Right atrium auricular region (tissue), 2 donors: ENCODE measurements around the gene GPNMB. TPM values are rescaled to one million over a fixed set of nuclear protein-coding genes. Genes with fewer than 3 reads are reported as not detected.
A peak's percentile ranks its signal among the peaks of the same experiment; 100 is the strongest.

Experiments
- DNase-seq: peaks from one replicate; pipeline ENCODE4 v3.0.0-alpha.2; 2019; ENCODE audit warnings: low spot score
- H3K27ac ChIP-seq, 2 donors: fragments of 200-600 bp; sonication (generic); 1 replicate in 1 of 2; 2 replicates in 1 of 2; pipeline ENCODE4 v1.5.1; 2016 to 2019
- H3K27me3 ChIP-seq, 2 donors: fragments of 200-600 bp; sonication (generic); one replicate each; pipeline versions ENCODE4 v1.5.1 to v1.6.0; 2017 to 2019
- H3K36me3 ChIP-seq: fragments of 200-600 bp; sonication (generic); one replicate; pipeline ENCODE4 v1.5.1; 2016
- H3K4me1 ChIP-seq, 2 donors: fragments of 200-600 bp; sonication (generic); one replicate each; pipeline versions ENCODE4 v1.5.1 to v1.6.0; 2017 to 2019
- H3K4me3 ChIP-seq, 2 donors: fragments of 200-600 bp; sonication (generic); 1 replicate in 1 of 2; 2 replicates in 1 of 2; pipeline ENCODE4 v1.5.1; 2017 to 2019; ENCODE audit warnings: mild to moderate bottlenecking in 1 of 2, moderate library complexity in 1 of 2
- H3K9me3 ChIP-seq, 2 donors: fragments of 200-600 bp; sonication (generic); one replicate each; pipeline ENCODE4 v1.5.1; 2019
- total RNA-seq, 2 donors: library from RNA; depleted of rRNA; stranded (reverse); fragments of >200 nt; gene quantifications; one replicate each; pipeline ENCODE4 v1.1.0, GENCODE V29; 2016
- TF ChIP-seq, protein P1 (sequence below), 2 donors: fragments of 200-600 bp; sonication (generic); IDR thresholded peaks; one replicate each; pipeline ENCODE4 v1.5.1; 2019; ENCODE audit warnings: antibody characterized with exemption in 2 of 2

The GPNMB gene
- total RNA-seq, 2 donors from 2014 or later, result 74.4 to 137 TPM

GRCh38 chr7:23249486-23249885, 2.9 kb downstream of the GPNMB start:
- TF ChIP-seq, protein P1, sequence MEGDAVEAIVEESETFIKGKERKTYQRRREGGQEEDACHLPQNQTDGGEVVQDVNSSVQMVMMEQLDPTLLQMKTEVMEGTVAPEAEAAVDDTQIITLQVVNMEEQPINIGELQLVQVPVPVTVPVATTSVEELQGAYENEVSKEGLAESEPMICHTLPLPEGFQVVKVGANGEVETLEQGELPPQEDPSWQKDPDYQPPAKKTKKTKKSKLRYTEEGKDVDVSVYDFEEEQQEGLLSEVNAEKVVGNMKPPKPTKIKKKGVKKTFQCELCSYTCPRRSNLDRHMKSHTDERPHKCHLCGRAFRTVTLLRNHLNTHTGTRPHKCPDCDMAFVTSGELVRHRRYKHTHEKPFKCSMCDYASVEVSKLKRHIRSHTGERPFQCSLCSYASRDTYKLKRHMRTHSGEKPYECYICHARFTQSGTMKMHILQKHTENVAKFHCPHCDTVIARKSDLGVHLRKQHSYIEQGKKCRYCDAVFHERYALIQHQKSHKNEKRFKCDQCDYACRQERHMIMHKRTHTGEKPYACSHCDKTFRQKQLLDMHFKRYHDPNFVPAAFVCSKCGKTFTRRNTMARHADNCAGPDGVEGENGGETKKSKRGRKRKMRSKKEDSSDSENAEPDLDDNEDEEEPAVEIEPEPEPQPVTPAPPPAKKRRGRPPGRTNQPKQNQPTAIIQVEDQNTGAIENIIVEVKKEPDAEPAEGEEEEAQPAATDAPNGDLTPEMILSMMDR (IDR thresholded peaks at IDR 0.05), result no peak
- H3K27me3 ChIP-seq, result no peaks in the 10 kb centered on the region
- H3K4me1 ChIP-seq, result peaks cover 0 to 24% of the 10 kb centered on the region in 2 donors
- no peak overlapping the region for H3K4me3 ChIP-seq
- no peaks in the 10 kb centered on the region for H3K36me3 ChIP-seq
- H3K9me3 ChIP-seq, result no peaks in the 10 kb centered on the region
- H3K27ac ChIP-seq, result no peak overlapping the region
- no peak for DNase-seq

- H3K4me3 ChIP-seq, result no peak overlapping the region
- no peaks in the 10 kb centered on the region for H3K27me3 ChIP-seq
- TF ChIP-seq, protein P1 (IDR thresholded peaks at IDR 0.05), result no peak
- H3K4me1 ChIP-seq, result peaks cover 0 to 2% of the 10 kb centered on the region in 2 donors
- DNase-seq, result no peak
- no peaks in the 10 kb centered on the region for H3K9me3 ChIP-seq
- H3K36me3 ChIP-seq, result peaks cover 6% of the 10 kb centered on the region
- H3K27ac ChIP-seq, result no peak overlapping the region
These were observed 7.6 kb downstream of the GPNMB start for GRCh38 chr7:23254051-23254681.

GRCh38 chr7:23256731-23257130, 10.2 kb downstream of the GPNMB start:
- no peak overlapping the region for H3K4me3 ChIP-seq
- no peak overlapping the region for H3K27ac ChIP-seq
- no peaks in the 10 kb centered on the region for H3K27me3 ChIP-seq
- peaks cover 6% of the 10 kb centered on the region for H3K36me3 ChIP-seq
- no peak for DNase-seq
- no peaks in the 10 kb centered on the region for H3K4me1 ChIP-seq
- TF ChIP-seq, protein P1 (IDR thresholded peaks at IDR 0.05), result no peak
- no peaks in the 10 kb centered on the region for H3K9me3 ChIP-seq

GRCh38 chr7:23260371-23260770, 13.8 kb downstream of the GPNMB start:
- Histone ChIP-seq H3K9me3 (no peaks in the 10 kb centered on the region), H3K4me3 (no peak overlapping the region), H3K27me3 (no peaks in the 10 kb centered on the region), H3K27ac (no peak overlapping the region), H3K36me3 (peaks cover 2% of the 10 kb centered on the region), H3K4me1 (no peaks in the 10 kb centered on the region)
- TF ChIP-seq, protein P1 (IDR thresholded peaks at IDR 0.05), result no peak
- no peak for DNase-seq

GRCh38 chr7:23261843-23262452, 15.4 kb downstream of the GPNMB start:
- Histone ChIP-seq H3K36me3 (no peaks in the 10 kb centered on the region), H3K4me3 (no peak overlapping the region), H3K27me3 (no peaks in the 10 kb centered on the region), H3K4me1 (no peaks in the 10 kb centered on the region), H3K27ac (no peak overlapping the region), H3K9me3 (no peaks in the 10 kb centered on the region)
- TF ChIP-seq, protein P1 (IDR thresholded peaks at IDR 0.05), result peak; percentile 62 to 83
- peak; percentile 72 for DNase-seq
